WTC11 (cell line): ENCODE measurements around the gene ALDH16A1.

Source experiments
- CBFB ChIP-seq: sonication (generic); formaldehyde crosslinking; IDR thresholded peaks from 2 replicates; pipeline ENCODE4 v1.8.1; 2022; ENCODE audit warnings: mild to moderate bottlenecking, low read depth, missing genetic modification reagents
- NR2C2 ChIP-seq: sonication (generic); formaldehyde crosslinking; IDR thresholded peaks from 2 replicates; pipeline ENCODE4 v1.8.0; 2022; ENCODE audit warnings: mild to moderate bottlenecking, missing genetic modification reagents
- RORB ChIP-seq: fragments of 250-450 bp; sonication (Bioruptor Pico); IDR thresholded peaks from 2 replicates; pipeline ENCODE4 v1.9.0; 2021; ENCODE audit warnings: mild to moderate bottlenecking
- SP1 ChIP-seq: sonication (generic); formaldehyde crosslinking; conservative IDR thresholded peaks from 2 replicates; pipeline ENCODE4 v1.8.1; 2022; ENCODE audit warnings: missing genetic modification reagents
- ZNF263 ChIP-seq: sonication (generic); formaldehyde crosslinking; IDR thresholded peaks from 2 replicates; pipeline ENCODE4 v1.8.1; 2022; ENCODE audit warnings: low read depth, mild to moderate bottlenecking, moderate library complexity, missing genetic modification reagents
- TF ChIP-seq, protein P1 (sequence below): fragments of 200-600 bp; IDR thresholded peaks from 2 replicates; pipeline ENCODE4 v1.8.0; 2022; ENCODE audit warnings: antibody characterized with exemption
- TF ChIP-seq, protein P2 (sequence below): sonication (generic); formaldehyde crosslinking; IDR thresholded peaks from 2 replicates; pipeline ENCODE4 v1.8.1; 2023; ENCODE audit warnings: mild to moderate bottlenecking, moderate library complexity, missing genetic modification reagents
- TF ChIP-seq, protein P3 (sequence below): sonication (generic); formaldehyde crosslinking; IDR thresholded peaks from 2 replicates; pipeline ENCODE4 v1.8.0; 2022; ENCODE audit warnings: mild to moderate bottlenecking, missing genetic modification reagents
- TF ChIP-seq, protein P4 (sequence below): sonication (generic); formaldehyde crosslinking; IDR thresholded peaks from 2 replicates; pipeline ENCODE4 v1.8.1; 2023; ENCODE audit warnings: mild to moderate bottlenecking, missing genetic modification reagents, moderate library complexity
- TF ChIP-seq, protein P5 (sequence below): sonication (generic); formaldehyde crosslinking; IDR thresholded peaks from 2 replicates; pipeline ENCODE4 v1.8.0; 2023; ENCODE audit warnings: missing genetic modification reagents, mild to moderate bottlenecking, borderline replicate concordance

DNA sequence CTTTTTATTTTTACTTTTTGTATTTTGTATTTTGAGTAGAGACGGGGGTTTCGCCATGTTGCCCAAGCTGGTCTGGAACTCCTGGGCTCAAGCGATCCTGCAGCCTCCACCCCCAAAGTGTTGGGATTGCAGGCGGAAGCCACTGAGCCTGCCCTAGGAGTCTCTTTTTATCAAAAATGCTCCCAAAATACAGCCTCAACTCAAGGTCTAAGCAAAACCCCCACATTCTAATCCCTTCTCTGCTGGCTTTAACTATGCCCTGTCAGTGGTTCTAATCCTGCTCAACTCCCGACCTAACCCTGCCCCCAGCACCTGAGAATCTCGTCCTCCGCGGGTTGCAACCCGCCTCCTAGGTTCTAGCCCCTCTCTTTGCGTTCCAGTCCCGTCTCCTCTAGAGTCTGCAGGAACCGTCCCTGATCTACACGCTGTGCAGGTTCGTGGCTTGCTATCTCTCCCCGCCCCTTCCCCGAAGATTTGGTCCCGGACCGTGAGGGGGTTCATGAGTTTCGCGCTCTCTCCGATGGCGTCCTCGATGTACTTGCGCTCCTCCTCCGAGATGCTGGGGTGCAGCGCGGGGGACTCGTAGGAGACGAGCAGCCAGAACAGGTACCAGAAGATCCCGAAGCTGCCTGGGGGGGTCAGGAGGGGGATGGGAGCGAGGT is 19.7 kb upstream of the ALDH16A1 start:
- TF ChIP-seq CBFB (CRISPR knock-in tag) = no peak
- TF ChIP-seq, protein P1, sequence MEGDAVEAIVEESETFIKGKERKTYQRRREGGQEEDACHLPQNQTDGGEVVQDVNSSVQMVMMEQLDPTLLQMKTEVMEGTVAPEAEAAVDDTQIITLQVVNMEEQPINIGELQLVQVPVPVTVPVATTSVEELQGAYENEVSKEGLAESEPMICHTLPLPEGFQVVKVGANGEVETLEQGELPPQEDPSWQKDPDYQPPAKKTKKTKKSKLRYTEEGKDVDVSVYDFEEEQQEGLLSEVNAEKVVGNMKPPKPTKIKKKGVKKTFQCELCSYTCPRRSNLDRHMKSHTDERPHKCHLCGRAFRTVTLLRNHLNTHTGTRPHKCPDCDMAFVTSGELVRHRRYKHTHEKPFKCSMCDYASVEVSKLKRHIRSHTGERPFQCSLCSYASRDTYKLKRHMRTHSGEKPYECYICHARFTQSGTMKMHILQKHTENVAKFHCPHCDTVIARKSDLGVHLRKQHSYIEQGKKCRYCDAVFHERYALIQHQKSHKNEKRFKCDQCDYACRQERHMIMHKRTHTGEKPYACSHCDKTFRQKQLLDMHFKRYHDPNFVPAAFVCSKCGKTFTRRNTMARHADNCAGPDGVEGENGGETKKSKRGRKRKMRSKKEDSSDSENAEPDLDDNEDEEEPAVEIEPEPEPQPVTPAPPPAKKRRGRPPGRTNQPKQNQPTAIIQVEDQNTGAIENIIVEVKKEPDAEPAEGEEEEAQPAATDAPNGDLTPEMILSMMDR = no peak
- no peak for TF ChIP-seq NR2C2 (CRISPR knock-in tag)
- TF ChIP-seq, protein P2, sequence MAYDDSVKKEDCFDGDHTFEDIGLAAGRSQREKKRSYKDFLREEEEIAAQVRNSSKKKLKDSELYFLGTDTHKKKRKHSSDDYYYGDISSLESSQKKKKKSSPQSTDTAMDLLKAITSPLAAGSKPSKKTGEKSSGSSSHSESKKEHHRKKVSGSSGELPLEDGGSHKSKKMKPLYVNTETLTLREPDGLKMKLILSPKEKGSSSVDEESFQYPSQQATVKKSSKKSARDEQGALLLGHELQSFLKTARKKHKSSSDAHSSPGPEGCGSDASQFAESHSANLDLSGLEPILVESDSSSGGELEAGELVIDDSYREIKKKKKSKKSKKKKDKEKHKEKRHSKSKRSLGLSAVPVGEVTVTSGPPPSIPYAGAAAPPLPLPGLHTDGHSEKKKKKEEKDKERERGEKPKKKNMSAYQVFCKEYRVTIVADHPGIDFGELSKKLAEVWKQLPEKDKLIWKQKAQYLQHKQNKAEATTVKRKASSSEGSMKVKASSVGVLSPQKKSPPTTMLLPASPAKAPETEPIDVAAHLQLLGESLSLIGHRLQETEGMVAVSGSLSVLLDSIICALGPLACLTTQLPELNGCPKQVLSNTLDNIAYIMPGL = no peak
- TF ChIP-seq RORB (CRISPR knock-in tag) = no peak
- no peak for TF ChIP-seq ZNF263
- TF ChIP-seq, protein P3, sequence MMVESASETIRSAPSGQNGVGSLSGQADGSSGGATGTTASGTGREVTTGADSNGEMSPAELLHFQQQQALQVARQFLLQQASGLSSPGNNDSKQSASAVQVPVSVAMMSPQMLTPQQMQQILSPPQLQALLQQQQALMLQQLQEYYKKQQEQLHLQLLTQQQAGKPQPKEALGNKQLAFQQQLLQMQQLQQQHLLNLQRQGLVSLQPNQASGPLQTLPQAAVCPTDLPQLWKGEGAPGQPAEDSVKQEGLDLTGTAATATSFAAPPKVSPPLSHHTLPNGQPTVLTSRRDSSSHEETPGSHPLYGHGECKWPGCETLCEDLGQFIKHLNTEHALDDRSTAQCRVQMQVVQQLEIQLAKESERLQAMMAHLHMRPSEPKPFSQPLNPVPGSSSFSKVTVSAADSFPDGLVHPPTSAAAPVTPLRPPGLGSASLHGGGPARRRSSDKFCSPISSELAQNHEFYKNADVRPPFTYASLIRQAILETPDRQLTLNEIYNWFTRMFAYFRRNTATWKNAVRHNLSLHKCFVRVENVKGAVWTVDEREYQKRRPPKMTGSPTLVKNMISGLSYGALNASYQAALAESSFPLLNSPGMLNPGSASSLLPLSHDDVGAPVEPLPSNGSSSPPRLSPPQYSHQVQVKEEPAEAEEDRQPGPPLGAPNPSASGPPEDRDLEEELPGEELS (CRISPR knock-in tag) = no peak
- TF ChIP-seq, protein P4, sequence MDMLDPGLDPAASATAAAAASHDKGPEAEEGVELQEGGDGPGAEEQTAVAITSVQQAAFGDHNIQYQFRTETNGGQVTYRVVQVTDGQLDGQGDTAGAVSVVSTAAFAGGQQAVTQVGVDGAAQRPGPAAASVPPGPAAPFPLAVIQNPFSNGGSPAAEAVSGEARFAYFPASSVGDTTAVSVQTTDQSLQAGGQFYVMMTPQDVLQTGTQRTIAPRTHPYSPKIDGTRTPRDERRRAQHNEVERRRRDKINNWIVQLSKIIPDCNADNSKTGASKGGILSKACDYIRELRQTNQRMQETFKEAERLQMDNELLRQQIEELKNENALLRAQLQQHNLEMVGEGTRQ (CRISPR knock-in tag) = no peak
- TF ChIP-seq, protein P5, sequence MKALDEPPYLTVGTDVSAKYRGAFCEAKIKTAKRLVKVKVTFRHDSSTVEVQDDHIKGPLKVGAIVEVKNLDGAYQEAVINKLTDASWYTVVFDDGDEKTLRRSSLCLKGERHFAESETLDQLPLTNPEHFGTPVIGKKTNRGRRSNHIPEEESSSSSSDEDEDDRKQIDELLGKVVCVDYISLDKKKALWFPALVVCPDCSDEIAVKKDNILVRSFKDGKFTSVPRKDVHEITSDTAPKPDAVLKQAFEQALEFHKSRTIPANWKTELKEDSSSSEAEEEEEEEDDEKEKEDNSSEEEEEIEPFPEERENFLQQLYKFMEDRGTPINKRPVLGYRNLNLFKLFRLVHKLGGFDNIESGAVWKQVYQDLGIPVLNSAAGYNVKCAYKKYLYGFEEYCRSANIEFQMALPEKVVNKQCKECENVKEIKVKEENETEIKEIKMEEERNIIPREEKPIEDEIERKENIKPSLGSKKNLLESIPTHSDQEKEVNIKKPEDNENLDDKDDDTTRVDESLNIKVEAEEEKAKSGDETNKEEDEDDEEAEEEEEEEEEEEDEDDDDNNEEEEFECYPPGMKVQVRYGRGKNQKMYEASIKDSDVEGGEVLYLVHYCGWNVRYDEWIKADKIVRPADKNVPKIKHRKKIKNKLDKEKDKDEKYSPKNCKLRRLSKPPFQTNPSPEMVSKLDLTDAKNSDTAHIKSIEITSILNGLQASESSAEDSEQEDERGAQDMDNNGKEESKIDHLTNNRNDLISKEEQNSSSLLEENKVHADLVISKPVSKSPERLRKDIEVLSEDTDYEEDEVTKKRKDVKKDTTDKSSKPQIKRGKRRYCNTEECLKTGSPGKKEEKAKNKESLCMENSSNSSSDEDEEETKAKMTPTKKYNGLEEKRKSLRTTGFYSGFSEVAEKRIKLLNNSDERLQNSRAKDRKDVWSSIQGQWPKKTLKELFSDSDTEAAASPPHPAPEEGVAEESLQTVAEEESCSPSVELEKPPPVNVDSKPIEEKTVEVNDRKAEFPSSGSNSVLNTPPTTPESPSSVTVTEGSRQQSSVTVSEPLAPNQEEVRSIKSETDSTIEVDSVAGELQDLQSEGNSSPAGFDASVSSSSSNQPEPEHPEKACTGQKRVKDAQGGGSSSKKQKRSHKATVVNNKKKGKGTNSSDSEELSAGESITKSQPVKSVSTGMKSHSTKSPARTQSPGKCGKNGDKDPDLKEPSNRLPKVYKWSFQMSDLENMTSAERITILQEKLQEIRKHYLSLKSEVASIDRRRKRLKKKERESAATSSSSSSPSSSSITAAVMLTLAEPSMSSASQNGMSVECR (CRISPR knock-in tag) = no peak
- no peak for TF ChIP-seq SP1 (CRISPR knock-in tag)
